Brain microvascular endothelial cell (primary cell): Measurements from ENCODE around the gene SLC1A4.

Source experiments
- DNase-seq: peaks from one replicate; pipeline ENCODE4 v3.0.0-alpha.2; 2020
- H3K27ac ChIP-seq: fragments of 250-450 bp; sonication (Bioruptor Pico); 2 replicates; pipeline ENCODE4 v1.5.1; 2020; ENCODE audit warnings: mild to moderate bottlenecking, moderate library complexity
- H3K27me3 ChIP-seq: fragments of 250-450 bp; sonication (Bioruptor Pico); replicated peaks from 2 replicates; pipeline ENCODE4 v1.5.1; 2020; ENCODE audit warnings: mild to moderate bottlenecking
- H3K36me3 ChIP-seq: fragments of 250-450 bp; sonication (Bioruptor Pico); replicated peaks from 2 replicates; pipeline ENCODE4 v1.5.1; 2020; ENCODE audit warnings: mild to moderate bottlenecking
- H3K4me3 ChIP-seq: 2 replicates; pipeline ENCODE4 v1.5.1; 2011; ENCODE audit warnings: low read depth, mild to moderate bottlenecking, control low read depth, low read length, moderate library complexity
- in situ Hi-C: cut with HindIII; loops from 2 replicates; pipeline ENCODE4 v1.10.0; 2017; ENCODE audit warnings: low sequenced_read_pairs, low pct_ligation_motif_present
- TF ChIP-seq, protein P1 (sequence below): IDR thresholded peaks from 2 replicates; pipeline ENCODE4 v1.5.1; 2011; ENCODE audit warnings: low read depth, mild to moderate bottlenecking, moderate library complexity, low read length, control low read depth, inconsistent platforms; ENCODE audit errors: missing control alignments

Gene SLC1A4

DNA sequence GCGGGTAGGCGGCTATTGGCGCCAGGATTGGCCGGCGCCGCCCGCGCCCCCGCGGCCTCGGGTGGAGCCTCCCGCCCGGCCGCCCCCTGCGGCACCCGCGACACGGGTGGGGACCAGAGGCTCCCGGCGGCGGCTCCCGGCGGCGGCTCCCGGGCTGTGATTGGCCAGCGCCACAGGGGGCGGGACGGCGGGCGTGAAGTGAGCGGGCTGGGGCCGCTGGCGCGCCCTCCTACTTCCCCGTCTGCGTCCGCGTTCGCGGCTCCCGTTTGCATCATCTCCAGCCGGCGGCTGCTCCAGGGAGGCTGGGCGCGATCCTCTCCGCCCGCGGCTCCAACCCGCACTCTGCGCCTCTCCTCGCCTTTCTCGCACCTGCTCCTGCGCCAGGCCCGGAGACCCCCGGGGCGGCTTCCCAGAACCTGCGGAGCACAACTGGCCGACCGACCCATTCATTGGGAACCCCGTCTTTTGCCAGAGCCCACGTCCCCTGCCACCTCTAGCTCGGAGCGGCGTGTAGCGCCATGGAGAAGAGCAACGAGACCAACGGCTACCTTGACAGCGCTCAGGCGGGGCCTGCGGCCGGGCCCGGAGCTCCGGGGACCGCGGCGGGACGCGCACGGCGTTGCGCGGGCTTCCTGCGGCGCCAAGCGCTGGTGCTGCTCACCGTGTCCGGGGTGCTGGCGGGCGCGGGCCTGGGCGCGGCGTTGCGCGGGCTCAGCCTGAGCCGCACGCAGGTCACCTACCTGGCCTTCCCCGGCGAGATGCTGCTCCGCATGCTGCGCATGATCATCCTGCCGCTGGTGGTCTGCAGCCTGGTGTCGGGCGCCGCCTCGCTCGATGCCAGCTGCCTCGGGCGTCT is at the start of gene SLC1A4:
SLC1A4 (plus strand) TSS at position 274 of the 856 bp plus-strand sequence; CDS start at position 519, 245 bp downstream.
- TF ChIP-seq, protein P1, sequence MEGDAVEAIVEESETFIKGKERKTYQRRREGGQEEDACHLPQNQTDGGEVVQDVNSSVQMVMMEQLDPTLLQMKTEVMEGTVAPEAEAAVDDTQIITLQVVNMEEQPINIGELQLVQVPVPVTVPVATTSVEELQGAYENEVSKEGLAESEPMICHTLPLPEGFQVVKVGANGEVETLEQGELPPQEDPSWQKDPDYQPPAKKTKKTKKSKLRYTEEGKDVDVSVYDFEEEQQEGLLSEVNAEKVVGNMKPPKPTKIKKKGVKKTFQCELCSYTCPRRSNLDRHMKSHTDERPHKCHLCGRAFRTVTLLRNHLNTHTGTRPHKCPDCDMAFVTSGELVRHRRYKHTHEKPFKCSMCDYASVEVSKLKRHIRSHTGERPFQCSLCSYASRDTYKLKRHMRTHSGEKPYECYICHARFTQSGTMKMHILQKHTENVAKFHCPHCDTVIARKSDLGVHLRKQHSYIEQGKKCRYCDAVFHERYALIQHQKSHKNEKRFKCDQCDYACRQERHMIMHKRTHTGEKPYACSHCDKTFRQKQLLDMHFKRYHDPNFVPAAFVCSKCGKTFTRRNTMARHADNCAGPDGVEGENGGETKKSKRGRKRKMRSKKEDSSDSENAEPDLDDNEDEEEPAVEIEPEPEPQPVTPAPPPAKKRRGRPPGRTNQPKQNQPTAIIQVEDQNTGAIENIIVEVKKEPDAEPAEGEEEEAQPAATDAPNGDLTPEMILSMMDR: no peak
- in situ Hi-C loops: no loop called here
- Histone ChIP-seq H3K27me3 (no peaks in the 10 kb centered on the region), H3K4me3 (peak within 1 kb of the TSS; percentile 73), H3K27ac (peak within 1 kb of the TSS; percentile 99), H3K36me3 (no peaks in the 10 kb centered on the region)
- DNase-seq: peak; percentile 65

DNA sequence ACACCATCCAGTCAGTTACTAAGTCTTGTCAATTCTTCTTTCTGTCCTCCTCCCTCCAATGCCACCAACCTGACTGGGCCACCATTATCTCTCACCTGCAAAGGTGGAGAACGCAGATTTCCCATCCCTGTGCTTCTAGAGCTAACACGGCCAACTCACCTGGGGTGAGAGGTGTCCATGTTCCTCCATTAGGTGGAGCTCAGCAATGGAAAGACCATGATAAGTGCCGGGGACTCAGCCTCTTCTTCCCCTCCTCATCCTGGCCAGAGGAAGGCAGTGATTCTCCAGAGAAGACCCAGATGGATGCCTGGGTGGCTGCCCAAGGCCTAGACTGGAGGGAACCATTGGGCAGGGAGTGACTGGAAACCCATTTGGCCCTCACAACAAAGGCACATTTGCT is 48.1 kb upstream of the SLC1A4 start:
- Histone ChIP-seq H3K4me3 (no peak overlapping the region), H3K27me3 (peaks cover 2% of the 10 kb centered on the region), H3K36me3 (no peaks in the 10 kb centered on the region), H3K27ac (no peak overlapping the region)
- DNase-seq: no peak
- TF ChIP-seq, protein P1: no peak
- in situ Hi-C loops: no loop called here

DNA sequence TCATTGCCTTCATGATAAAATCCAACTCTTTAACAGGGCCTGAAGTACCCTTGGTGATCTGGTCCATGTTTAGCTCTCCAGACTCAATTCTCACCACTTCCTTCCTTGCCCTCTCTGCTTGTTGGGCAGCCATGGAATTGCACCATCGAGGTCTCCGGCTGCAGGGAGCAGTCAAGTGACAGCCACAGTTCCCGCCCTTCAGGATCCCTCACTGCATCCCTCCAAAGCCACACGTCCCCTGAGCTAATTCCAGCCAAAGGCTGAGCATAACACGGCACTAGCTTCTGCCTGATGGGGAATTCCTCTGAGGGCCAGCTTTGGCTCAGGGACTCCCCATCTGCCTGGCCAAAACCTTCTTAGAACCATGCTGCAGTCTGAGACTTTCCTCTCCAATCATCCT is 47.4 kb upstream of the SLC1A4 start:
- Histone ChIP-seq H3K4me3 (no peak overlapping the region), H3K36me3 (no peaks in the 10 kb centered on the region), H3K27me3 (peaks cover 2% of the 10 kb centered on the region), H3K27ac (no peak overlapping the region)
- in situ Hi-C loops: no loop called here
- TF ChIP-seq, protein P1: no peak
- DNase-seq: no peak

DNA sequence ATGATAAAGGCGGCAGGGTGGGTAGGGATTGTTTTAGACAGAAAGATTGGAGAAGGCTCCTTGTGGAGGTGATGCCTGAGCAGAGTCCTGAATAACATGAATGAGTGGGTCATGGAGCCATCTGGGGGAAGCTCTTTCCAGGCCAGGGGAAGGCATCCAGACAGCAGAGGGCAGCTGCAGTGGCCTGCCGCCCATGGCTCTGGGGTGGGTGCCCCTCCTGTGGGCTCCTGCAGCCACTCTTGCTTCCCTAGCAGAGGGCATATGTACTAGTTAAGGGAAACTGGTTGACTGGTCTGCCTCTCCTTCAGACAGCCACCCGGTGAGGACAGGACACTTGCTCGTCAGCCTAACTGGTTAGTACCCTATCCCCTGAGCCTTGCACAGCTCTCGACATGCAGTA is 46.5 kb upstream of the SLC1A4 start:
- no peaks in the 10 kb centered on the region for H3K36me3 ChIP-seq
- no peak overlapping the region for H3K4me3 ChIP-seq
- in situ Hi-C loops: no loop called here
- no peak for DNase-seq
- H3K27ac ChIP-seq: no peak overlapping the region
- TF ChIP-seq, protein P1: no peak
- H3K27me3 ChIP-seq: peaks cover 2% of the 10 kb centered on the region

DNA sequence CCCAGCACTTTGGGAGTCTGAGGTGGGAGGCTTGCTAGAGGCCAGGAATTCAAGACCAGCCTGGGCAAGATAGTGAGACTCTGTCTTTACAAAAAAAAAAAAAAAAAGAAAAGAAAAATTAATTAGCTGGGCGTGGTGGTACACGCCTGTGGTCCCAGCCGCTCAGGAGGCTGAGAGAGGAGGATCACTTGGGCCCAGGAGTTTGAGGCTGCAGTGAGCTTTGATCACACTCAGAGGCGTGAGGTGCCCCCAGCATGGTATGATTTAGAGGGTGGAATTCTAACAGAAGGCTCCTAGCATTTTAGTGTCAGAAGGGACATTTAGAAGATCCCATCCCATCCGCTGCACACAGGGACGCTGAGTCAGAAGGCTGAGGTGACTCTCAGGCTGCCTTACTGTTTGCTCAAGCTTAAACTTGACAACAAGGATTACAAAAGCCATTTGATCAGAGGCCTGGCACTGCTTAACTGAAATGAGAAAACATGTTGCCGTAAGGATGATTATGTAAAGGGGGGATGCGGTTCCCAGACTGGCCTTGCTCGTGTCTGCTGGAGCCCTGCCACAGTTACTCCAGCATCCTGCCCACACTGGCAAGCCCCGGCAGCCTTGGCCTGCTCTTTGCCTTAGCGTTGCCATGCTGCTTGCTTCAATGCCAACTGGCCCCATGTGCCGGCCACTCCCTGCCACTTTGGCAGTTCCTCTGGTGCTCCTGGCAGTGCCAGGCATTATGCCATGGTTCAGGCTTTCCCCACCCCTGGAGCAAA is 45.6 kb upstream of the SLC1A4 start:
- H3K27me3 ChIP-seq: peaks cover 2% of the 10 kb centered on the region
- no peak overlapping the region for H3K27ac ChIP-seq
- no peak for DNase-seq
- in situ Hi-C loops: no loop called here
- no peaks in the 10 kb centered on the region for H3K36me3 ChIP-seq
- TF ChIP-seq, protein P1: no peak
- no peak overlapping the region for H3K4me3 ChIP-seq
